ENCODE results near the gene GLO1. TPM values are rescaled to one million over a fixed set of nuclear protein-coding genes. Genes with fewer than 3 reads are reported as not detected.

Gene GLO1
- total RNA-seq, 4 donors from 2014 or later: 60.6 to 85.4 (median 72.9) TPM

DNA sequence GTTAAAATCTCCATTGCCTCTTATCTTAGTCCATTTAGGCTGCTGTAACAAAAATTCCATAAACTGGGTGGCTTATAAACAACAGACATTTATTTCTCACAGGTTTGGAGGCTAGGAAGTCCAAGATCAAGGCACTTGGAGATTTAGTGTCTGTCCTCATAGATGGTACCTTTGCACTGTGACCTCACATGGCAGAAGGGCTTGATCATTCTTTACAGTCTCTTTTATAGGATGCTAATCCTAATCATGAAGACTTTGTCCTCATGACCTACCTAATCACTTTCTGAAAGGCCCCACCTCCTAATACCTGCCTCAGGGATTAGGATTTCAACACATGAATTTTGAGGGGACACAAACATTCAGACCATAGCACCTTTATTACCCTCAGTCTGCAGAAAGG, 6.6 kb downstream of the GLO1 start:
- no peak for DNase-seq (ENCODE audit: low spot score)
- TF ChIP-seq, protein P1, sequence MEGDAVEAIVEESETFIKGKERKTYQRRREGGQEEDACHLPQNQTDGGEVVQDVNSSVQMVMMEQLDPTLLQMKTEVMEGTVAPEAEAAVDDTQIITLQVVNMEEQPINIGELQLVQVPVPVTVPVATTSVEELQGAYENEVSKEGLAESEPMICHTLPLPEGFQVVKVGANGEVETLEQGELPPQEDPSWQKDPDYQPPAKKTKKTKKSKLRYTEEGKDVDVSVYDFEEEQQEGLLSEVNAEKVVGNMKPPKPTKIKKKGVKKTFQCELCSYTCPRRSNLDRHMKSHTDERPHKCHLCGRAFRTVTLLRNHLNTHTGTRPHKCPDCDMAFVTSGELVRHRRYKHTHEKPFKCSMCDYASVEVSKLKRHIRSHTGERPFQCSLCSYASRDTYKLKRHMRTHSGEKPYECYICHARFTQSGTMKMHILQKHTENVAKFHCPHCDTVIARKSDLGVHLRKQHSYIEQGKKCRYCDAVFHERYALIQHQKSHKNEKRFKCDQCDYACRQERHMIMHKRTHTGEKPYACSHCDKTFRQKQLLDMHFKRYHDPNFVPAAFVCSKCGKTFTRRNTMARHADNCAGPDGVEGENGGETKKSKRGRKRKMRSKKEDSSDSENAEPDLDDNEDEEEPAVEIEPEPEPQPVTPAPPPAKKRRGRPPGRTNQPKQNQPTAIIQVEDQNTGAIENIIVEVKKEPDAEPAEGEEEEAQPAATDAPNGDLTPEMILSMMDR (IDR thresholded peaks at IDR 0.05): no peak
- no peak for ATAC-seq (ENCODE audit: low FRiP score)

DNA sequence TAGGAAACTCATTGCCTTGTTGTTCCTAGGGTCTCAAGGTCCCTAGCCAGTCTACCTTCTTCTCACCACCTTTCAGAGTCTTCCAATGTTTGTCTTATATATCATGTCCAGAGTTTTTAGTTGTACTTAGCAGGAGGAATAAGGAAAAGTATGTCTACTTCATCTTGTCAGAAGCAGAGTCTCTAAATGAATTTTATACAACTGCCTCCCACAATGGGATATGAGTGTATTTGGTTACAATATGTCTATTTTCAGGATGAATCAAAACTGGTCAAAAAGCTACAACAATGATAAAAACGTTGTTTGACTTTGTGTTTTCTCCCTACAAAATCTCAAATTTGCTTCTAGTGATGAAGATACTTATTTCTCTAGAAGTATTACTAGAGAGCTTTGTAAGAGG, 7.0 kb downstream of the GLO1 start:
- ATAC-seq (ENCODE audit: low FRiP score) (no peak), DNase-seq (ENCODE audit: low spot score) (no peak)
- TF ChIP-seq, protein P1 (IDR thresholded peaks at IDR 0.05): no peak

DNA sequence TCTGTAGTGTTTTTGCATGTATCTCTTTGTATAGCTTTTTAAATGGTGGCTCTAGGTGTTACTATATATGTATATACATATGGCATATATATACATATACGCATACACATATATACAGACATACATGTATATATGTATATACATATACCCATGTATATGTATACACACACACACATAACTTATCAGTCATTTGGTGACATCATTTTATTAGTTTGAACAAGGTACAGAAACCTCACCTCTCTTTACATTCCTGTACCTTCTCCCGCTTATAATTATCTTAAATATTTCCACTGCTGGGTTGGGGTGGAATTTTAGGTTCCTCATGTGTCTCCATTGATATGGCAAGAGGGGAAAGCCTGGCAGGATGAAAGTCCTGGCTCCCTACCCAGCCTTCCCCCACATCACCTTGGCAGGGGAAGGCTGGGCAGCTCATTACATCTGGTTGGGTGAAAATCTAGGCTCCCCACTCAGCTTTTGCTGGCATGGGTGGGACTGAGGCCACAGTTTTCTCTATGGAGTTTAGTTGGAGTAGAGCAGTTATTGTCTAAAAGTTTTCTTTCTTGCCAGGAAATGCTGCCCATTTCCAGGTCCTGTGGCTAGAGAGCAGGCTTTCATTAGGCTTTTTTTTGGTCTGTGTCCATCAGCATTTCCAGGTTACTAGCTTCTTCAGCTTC, 7.6 kb downstream of the GLO1 start:
- DNase-seq (ENCODE audit: low spot score): no peak
- TF ChIP-seq, protein P1 (IDR thresholded peaks at IDR 0.05): no peak
- no peak for ATAC-seq (ENCODE audit: low FRiP score)

DNA sequence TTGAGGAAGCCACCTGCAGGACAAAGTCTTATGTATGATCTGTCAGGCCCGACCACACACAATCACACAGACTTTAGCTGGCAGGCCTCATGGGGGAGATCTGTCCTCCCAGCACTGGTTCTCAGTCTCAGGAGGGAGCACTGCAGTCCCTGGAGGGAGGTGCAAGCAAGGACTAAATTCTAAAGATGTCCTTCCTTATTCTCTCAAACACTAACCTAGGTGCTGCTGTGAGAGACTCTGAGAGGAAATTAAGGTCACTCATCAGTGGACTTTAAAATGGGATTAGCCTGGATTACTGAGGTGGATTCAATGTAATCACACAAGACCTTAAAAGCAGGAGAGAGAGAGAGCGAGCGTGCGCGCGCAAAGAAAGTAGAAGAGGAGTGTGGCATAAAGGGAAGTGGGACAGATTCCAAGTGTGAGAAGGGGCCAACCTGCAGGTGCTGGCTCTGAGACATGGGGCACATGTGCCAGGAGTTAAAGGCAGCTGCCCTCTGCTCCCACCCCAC, 14.3 kb downstream of the GLO1 start:
- ATAC-seq (ENCODE audit: low FRiP score) (no peak), DNase-seq (ENCODE audit: low spot score) (no peak)
- TF ChIP-seq, protein P1 (IDR thresholded peaks at IDR 0.05): no peak

DNA sequence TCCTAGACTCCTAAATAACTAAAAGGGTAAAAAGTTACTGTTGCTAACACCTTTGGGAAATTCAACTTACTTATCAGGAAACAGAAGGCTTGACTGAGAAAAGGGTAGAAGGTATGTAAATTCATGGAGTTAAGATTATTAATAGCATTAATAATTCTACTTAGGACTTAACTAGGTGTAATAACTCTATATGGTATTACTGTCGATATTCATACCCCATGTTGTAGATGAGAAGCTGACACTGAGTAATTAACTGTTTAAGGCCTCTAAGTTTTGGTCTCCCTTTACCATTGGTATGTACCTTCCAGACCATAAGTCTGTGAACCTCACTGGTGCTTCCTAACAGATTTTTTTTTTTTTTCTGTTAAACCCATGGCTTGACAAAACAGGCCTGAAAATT, 15.4 kb downstream of the GLO1 start:
- ATAC-seq (ENCODE audit: low FRiP score) (no peak), DNase-seq (ENCODE audit: low spot score) (no peak)
- TF ChIP-seq, protein P1 (IDR thresholded peaks at IDR 0.05): no peak

DNA sequence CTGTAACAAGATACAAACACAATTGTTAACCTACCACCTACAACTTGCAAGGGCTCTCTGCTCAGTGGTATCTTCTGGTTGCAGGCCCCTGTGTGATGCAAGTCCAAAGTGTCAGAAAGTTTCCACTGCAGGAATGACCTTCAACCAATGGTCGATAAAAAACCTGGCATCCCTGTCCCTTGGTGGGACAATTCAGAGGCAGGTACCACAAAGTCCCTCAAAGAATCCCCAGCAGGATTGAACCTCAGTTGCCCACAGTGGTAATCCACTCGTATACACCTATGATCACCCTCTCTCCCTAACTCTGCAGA, 15.9 kb downstream of the GLO1 start:
- TF ChIP-seq, protein P1 (IDR thresholded peaks at IDR 0.05): no peak
- DNase-seq (ENCODE audit: low spot score): no peak
- ATAC-seq (ENCODE audit: low FRiP score): no peak

DNA sequence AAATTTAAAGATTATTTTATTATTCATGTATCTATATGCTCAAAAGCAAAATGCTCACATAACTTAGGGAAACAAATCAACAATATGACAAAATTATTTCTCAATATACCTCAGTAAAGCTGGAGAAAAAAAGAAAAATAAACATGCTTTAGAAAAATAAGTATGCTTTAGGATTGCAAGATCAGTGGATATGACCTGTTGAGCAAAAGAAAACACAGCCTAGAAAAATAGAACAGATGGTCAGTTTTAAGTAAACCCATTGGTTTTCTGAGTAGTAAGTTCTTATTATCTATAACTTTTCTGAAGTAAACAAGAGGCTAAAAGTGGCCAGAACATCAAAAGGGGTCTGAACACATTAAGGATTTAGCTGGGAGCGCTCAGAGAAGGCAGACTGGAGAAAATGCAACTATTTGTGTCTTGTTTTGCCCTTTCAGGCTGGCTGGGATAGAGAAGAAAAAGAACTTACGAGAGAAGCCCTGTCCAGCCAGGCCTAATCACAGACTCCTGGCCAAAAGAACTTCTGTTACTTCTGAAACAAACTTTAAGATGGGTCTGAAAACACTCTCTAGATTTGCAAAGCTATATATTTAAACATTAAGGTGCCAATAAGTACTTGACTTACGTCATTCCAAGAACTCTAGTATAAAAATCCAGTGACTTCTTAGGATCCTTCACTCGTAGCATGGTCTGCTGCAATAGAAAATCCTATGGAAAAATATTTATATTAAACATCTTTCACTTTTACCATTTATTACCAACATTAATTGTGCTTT, 16.5 kb downstream of the GLO1 start:
- no peak for DNase-seq (ENCODE audit: low spot score)
- no peak for ATAC-seq (ENCODE audit: low FRiP score)
- TF ChIP-seq, protein P1 (IDR thresholded peaks at IDR 0.05): no peak
